ENCODE measurements around the gene FAR1.

GRCh38 chr11:13718394-13718793, 49.9 kb downstream of the FAR1 start:
- TF ChIP-seq, protein P1, sequence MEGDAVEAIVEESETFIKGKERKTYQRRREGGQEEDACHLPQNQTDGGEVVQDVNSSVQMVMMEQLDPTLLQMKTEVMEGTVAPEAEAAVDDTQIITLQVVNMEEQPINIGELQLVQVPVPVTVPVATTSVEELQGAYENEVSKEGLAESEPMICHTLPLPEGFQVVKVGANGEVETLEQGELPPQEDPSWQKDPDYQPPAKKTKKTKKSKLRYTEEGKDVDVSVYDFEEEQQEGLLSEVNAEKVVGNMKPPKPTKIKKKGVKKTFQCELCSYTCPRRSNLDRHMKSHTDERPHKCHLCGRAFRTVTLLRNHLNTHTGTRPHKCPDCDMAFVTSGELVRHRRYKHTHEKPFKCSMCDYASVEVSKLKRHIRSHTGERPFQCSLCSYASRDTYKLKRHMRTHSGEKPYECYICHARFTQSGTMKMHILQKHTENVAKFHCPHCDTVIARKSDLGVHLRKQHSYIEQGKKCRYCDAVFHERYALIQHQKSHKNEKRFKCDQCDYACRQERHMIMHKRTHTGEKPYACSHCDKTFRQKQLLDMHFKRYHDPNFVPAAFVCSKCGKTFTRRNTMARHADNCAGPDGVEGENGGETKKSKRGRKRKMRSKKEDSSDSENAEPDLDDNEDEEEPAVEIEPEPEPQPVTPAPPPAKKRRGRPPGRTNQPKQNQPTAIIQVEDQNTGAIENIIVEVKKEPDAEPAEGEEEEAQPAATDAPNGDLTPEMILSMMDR (IDR thresholded peaks at IDR 0.05; ENCODE audit: low read length) = no peak
- no peak for TF ChIP-seq EZH2phosphoT487 (IDR thresholded peaks at IDR 0.05; ENCODE audit: low read length)

All from MM.1S (cell line).